ENCODE data around the gene XRCC4. TPM values are rescaled to one million over a fixed set of nuclear protein-coding genes. Genes with fewer than 3 reads are reported as not detected.
A peak's percentile ranks its signal among the peaks of the same experiment; 100 is the strongest.
"Not testable (repeated sequence)": the region's sequence is repeated elsewhere in the genome, so short reads cannot be mapped to it uniquely, and the experiment has no call there.

The XRCC4 gene
- total RNA-seq = 26.5 and 27.0 TPM in 2 replicates
- 41.4 TPM for polyA plus RNA-seq (2012)

DNA sequence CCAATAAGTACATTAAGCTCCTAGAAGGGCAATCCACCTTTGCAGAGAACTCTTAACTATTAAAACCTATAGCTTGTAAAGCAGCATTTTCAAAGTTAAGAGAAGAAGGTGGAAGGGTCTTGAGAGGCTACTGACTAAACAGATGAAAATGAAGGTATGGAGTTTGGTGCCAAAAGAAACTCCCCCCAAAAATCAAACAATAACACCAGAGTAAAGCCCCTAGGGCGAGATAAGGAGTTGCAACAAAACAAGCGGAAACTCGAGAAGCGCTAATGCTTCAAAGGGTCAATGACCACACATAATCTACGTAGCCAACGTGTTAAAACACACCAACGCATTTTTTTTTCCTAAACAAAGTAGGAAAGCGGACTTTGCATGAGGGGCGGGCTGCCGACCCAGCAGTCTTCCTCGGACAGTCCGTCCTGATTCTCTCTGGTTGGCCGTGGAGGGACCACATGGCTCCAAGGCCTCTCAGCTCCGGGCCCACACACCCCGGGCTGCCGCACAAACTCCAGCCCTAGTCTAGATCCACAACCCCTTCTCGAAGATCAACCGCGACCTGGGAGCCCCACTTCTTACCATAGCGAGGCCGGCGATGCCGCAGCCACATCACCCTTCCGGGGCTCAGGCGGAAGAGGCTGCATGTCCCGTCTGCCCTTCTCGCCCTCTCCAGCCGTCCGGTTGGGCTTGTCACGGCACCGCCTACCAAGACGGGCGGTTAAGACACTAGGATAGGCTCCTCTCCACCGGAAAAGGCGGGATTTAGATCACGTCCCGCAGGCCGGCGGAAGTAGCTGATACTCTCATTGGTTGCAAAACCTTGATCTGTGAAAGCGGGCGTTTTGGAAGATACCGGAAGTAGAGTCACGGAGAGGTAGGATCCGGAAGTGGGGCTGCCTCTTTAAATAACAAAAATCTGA is at the start of gene XRCC4, which contains the start of gene TMEM167A:
TSS of gene XRCC4 (plus strand) at position 806 of the 920 bp plus-strand sequence. CDS start 27,373 bp downstream, outside the sequence.
TSS of gene TMEM167A (minus strand) at position 653 of the 920 bp plus-strand sequence. CDS start at position 582, 71 bp downstream.
- DNase-seq (ENCODE audit: low read depth) = peak; percentile 99

DNA sequence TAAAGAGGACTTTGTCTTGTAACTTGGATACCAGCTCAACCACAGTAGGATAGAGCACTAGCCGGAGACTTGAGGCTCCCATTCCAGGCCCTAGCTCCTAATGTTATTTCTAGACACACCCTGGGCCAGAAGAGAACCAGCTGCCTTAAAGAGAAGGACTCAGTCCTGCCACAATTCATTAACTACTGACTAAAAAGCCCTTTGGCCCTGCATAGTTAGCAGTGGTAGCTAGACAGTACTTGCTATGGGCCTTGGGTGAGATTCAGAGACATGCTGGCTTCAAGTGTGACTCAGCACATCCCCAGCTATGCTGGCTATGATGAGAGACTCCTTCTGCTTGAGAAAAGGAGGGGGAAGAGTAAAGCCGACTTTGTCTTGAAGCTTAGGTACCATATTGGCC is 47.4 kb upstream of the XRCC4 start:
- peak; percentile 9 for DNase-seq (ENCODE audit: low read depth)

DNA sequence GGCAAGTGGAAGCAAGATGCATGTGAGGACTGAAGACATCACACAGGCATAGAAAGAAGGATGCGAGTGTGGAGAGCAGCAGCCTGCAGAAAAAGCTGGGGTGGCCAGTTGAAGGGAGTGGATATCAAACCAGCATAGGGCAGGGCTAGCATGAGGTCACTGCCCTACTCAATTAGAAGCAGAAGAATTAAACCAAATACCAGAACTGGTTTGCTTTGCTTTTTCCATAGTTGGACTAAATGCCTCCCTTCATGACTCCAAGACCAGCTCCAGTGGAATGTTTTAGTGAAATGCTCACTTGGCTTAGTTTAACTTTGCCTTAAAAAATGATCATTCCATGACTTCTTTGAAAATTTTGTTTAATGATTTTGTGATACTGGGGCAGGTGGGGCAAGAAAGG is 46.0 kb upstream of the XRCC4 start:
- no peak for DNase-seq (ENCODE audit: low read depth)

DNA sequence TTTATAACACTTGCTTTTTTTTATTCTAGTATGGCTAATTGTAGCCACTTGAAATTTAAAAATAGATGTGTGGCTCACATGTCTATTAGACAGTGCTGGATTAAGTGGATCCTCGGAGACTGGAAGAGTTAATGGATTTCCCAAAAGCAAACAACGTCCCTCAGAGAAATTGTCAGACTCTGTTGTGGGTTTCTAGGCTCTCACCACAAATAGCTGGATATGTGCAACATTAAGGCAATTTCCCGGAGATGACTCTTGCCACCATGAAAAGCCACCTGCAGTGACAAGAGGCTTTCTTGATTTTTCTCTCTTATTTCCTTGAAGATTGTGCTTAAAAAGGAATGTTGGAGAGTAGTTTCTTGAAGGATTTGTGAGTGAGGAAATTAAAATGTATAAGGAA is 43.3 kb upstream of the XRCC4 start:
- DNase-seq (ENCODE audit: low read depth) = peak; percentile 41

DNA sequence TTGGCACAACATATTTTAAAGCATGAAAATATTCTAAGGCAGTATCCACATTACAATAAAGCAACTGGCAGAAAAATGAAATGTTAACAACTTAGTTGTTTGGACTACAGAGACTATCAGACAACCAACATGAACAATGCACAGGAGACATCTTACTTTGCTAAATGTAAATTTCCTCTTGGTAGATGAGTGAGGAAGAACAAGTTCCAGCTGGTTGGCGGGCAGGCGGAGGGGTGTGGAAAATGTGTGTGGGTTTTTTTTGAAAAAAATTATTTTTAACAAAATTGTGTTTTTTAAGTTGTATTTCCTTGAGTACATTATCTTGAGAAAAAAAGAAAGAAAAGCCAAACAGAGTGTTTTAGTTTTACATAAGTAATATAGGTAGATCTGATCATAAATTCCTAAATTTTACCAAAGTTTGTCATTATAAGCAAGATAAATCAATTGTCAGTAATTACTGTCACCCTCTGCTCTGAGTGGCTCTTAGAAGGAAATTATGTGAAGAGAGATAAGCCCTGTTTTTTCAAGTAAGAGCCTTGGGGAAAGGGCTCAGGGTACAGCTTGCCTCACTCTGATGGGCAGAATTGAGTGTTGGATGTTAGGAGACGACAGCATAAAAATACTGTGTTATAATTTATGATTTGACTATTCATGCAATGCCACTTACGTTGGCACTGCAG is 42.7 kb upstream of the XRCC4 start:
- DNase-seq (ENCODE audit: low read depth) = no peak

DNA sequence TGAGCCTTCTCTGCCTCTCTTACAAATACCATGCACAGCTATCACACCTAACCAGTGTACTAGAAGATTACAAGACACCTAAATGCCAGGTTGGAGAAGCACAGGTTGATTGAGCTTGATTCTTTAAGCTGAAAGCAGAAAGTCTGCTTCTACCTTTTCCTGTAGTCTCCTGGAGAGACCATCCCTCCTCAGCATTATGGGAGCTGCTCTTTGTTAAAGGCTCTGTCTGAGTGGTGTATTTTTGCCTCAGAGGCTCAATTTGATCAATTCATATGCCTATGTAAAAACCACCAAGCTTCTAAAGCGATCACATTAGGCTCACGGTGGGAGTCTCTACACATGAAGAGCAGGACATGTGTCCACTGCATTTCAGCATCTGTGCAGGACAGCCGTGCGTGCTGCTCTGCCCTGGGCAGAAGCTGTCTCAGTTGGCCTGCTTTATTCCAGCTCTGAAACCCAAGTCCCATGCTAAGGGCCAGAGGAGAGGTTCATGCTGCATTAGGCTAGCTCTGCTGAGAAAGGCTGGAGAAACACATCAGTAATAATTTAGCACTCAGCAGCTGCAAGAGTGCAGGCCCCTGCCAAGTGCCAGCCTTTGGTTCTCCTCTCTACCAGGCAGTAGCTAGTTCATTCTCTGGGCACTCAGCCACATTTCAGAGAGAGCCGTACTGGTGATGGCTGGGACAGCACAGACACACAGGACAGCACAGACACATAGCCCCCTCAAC is 41.8 kb upstream of the XRCC4 start:
- peak; percentile 95 for DNase-seq (ENCODE audit: low read depth)

DNA sequence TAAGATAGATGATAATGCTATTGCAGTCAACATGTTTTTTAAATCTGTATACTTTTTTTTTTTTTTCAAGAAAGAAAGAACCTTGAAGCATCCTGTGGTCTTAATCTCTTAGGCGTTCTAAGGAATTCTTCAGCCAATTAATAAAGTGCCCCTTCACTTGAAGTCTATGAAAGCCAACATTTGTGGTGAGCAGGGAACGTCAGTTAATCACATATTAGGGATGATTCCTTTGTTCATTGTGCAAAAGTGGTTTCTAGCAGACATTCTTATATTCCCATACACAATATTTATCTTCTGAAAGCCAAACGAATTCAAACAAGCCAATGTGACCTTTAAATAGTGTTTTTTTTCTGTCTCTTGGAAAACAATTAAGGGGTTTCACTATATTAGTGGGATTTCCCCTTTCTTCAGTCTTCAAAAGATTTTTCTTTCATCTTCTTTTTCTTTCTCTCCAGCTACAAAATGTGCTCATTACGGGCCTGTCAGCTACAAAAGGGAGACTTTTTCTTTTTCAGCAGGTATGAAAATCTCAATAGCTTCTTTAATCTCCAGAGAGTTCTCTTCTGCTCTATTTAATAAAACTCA is 40.3 kb upstream of the XRCC4 start:
- DNase-seq (ENCODE audit: low read depth) = no peak

DNA sequence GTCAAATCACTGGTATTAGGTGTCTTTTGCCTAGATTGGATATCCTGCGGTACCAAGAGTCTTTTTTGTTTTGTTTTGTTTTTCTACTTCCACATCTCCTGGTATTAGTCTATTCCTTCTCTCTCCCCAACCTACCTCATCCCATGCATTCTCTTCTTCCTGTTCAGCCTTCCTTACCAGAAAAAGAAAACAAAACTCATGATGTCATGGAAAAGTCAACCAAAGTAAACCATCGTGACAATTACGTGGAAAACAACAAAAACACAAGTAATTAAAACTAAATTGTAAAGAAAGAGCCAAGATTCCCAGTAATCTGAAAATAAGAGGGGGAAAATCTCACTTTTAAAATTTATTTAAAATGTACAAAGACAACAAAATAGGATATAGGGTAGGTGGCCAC is 38.4 kb upstream of the XRCC4 start:
- no peak for DNase-seq (ENCODE audit: low read depth)

DNA sequence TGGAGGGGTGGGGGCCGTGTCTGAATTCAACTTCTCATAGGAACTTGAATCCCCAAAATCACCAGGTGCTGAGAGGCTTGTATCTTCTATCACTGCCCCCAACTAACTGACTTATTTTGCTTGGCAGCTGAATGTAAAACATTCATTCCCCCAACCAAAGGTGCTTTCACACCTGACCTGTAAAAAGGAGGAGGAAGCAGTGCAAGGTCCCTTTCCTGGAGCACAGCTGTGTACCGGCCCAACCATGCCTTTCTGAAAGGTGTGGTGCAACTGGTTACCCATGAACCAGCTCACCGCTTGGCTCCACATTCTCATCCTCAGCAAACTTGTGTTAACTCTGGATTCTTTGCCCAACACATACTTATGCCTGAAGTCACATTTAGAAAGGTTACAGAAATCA is 34.8 kb upstream of the XRCC4 start:
- DNase-seq (ENCODE audit: low read depth) = no peak

DNA sequence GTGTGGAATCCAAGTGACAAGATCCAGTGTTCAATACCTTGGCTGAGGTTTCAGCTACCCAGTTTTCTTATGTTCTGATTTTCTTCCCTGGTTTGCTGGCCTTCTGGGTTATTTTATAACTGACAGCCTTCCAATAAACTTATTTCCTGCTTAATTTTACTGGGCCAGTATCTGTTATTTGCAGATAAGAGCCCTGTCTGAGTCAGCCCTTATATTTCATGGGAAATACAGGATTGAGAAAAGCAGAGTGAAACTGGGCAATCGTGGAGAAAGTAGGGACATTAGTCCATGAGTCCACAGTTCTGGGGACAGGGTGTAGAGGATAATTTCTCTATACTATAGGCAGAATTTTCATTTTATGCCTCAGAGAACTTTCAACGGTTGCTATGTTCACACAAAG is 32.4 kb upstream of the XRCC4 start:
- DNase-seq (ENCODE audit: low read depth) = no peak

DNA sequence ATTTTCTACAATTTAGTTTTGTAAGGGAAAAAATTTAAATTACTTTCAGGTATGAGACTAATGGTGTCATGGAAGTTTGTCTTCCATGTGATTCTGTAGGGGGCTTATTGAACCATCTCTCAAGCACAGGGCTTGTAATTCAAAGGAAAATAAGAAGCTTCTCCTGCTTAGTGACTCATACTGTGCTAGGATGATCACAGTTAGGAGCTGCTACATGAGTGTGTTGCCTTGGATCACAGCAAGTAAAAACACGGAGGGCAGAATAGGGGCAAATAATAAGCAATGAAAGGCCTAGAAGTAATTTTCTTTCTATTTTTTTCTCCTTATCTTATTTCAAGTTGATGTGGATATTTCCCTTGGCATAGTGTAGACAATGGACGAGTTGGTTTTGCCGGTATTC is 29.1 kb upstream of the XRCC4 start:
- DNase-seq (ENCODE audit: low read depth) = no peak

DNA sequence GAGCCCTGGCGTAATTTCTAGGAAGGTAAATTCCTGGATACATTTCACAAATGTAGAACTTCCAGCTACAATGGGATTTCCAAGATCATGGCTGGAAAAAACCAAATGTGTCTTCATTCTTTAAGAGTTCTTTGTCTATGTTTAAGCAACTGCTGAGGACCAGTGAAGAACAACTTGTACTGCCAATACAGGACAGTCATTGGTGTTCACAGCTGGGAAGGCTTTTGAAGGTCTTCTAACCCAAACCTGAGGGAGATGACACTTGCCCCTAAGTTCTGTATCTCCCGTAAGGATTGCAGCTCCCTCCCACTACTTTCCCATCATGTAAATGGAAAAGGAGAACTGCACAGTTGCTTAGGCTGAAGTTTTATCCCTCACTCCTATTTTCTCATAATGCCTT is 28.5 kb upstream of the XRCC4 start:
- DNase-seq (ENCODE audit: low read depth) = no peak

DNA sequence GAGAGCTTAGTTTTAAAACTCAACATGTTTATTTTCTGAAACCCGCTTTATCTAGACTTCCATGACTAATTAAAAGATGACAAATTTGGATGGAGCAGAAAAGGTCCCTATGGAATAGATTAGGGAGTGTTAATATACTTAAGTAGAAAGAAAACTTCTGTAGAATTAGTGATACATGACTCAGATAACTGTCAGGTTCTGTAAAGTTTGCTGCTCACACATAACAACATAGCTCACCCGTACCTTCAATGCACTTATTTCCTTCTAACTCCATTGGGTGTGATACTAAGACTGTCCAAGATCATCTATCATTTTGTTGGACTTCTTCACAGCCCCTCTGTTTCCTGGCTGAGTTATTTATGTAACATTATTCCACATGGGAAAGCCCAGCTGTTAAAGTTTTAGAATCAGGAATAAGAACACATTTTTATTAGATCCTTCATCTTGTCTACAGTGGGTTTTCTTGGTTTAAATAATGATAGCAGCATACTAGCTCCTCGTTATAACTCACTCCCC is 27.9 kb upstream of the XRCC4 start:
- no peak for DNase-seq (ENCODE audit: low read depth)

DNA sequence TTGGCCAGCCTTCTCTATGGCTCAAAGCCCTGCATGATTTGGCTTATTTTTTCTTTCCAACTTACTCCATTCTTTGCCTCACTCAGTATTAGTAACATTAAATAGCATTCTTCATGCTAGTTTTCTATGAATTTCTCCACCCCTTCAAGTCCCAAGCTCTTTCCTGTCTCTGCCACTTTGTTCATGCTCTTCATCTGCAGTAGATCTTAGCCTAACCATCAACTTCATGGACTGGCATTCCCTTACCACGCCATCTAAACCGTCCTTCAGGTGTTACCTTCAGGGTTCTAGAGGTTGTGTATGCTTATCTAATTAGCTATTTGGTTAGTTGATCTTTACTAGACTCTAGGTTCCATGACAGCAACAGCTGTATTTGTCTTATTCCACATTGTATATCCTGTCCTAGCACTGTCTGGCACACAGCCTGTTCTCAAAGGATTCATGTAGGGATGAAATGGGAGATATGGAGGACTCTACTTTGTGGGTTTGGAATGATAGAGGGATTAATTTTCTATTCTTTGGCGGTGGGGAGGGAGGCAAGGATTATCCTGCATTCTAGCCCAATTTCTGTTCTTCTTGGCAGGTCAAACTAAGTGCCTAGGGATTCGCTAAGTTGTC is 26.5 kb upstream of the XRCC4 start:
- peak; percentile 9 for DNase-seq (ENCODE audit: low read depth)

DNA sequence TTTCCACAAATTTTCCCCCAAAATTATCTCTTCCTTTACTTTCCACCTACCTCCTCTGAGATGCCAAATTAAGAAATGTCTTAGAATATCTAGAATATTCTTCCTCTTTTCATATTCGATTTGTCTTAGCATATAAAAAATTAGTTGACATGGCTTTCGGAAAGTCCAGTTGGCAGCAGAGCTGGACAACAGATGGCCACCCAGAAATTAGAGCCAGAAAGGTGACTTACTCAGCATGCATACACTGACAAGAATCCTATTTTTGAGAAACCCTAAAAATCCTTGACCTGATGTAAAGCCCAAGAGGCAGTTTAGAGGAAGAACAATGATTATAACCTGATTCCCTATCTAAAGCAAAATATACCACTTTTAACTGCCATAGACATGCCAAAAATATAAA is 22.2 kb upstream of the XRCC4 start:
- no peak for DNase-seq (ENCODE audit: low read depth)

DNA sequence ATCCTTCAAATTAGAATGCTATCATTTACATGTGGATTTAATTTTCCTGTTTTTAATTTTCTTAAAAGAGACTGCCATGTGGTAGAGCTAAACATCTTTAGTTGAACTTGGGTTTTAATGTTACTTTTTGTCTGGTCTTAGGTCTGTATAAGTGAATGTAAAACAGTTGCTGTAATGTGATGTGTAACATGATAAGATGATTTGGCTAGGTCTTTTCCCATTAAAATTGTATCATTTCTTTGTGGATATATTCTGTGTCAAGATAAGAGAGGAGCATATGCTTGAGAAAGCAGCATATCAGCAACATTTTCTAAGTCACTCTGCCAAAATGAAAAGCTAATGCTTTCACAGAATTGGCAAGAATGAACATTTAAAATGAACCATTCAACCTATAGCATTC is 18.6 kb upstream of the XRCC4 start:
- DNase-seq (ENCODE audit: low read depth) = no peak

DNA sequence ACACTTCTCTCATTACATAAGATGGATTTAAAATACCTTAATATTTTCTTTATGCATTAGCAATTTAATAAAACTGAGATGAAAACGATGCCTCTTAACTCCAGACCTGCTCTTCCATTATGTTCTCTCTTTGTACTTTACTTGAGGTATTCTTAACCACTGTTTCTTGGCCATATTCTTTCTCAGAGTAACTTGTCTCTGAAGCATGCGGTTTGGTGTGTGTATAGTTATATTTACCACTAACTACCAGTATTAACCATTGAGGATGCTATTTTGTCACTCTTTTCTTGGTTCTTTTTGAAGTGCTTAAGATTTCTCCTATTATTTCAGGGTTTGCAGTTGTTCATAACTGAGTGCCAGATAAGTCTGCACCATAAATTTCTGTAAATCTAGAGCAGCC is 18.0 kb upstream of the XRCC4 start:
- no peak for DNase-seq (ENCODE audit: low read depth)

DNA sequence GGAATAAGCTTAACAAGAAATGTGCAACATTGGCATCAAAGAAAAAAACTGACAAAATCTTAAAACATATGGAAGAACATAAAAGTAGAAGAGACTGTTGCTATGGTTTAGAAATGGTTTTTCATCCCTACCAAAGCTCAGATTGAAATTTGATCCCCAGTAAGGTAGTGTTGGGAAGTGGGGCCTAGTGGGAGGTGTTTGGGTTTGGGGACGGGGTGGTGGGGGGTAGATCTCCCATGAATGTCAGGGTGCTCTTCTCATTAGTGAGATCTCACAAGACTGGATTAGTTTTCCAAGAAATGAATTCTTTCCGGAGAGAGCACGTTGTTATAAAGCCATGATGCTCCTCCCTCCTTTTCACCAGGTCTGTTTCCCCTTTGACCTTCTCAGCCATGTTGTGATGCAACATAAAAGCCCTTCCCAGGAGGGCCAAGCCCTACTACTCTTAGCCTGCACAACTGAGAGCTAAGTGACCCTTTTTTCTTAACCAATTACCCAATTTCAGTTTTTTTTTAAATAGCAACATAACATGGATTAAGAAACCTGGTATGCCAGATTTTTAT is 10.7 kb upstream of the XRCC4 start:
- DNase-seq (ENCODE audit: low read depth) = no peak

DNA sequence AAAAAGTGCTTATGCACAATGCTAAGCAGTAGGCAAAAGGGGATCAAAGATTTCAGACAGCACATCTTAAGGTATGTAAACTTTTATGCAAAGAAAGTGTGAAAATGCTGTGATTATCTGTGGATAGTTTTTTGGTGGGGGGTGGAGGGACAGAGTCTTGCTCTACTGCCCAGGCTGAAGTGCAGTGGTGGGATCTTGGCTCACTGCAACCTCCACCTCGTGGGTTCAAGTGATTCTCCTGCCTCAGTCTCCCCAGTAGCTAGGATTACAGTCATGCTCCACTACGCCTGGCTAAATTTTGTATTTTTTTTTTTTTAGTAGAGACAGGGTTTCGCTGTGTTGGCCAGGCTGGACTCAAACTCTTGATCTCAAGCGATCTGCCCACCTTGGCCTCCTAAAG is 10.0 kb upstream of the XRCC4 start:
- DNase-seq (ENCODE audit: low read depth) = not testable (repeated sequence)

DNA sequence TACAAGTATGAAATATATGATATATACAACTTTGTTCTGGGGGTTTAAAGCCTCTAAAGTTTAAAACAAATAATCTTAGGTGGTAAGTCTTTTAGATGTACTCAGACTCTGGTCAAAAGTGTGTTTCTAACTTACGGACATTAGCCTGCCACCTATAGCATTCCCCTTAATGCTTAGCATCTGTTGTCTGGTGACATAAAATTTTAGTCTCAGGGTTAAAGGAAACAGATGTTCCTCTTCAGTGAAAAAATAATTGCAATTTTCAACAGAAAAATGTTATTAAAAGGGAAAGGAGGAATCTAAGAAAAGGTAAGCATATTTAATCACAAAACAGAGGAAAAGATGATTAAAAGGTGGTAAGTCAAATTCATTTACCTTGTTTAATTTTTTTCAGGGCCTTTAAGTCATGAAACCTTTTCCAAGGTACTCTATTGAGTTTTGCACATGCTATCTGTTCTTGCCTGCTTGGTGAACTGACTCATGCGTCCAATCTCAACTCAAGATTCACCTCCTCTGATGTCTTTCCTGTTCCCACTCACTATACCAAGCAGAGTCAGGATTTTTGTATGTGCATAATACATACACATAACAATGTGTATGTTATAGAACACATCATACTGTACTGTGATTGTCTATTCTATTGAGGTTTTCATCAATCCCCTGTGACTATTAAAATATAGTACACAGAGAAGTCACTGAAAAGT is 8.1 kb upstream of the XRCC4 start:
- DNase-seq (ENCODE audit: low read depth) = no peak
